ENCODE data around the gene CCDC60.

The CCDC60 gene

GRCh38 chr12:119334430-119335170 lies at the start of gene CCDC60:
Gene CCDC60, plus strand, starts transcription at chr12:119334729. Its CDS starts 448 bp downstream, at chr12:119335177.
- DNase-seq (ENCODE audit: low read depth): no peak

GRCh38 chr12:119288576-119288975 lies 46.0 kb upstream of the CCDC60 start:
- DNase-seq (ENCODE audit: low read depth): no peak

- DNase-seq (ENCODE audit: low read depth): no peak
Observed at GRCh38 chr12:119292893-119293630, 41.5 kb upstream of the CCDC60 start.

GRCh38 chr12:119294211-119294610 lies 40.3 kb upstream of the CCDC60 start:
- no peak for DNase-seq (ENCODE audit: low read depth)

- DNase-seq (ENCODE audit: low read depth): no peak
Observed at GRCh38 chr12:119296535-119296934, 38.0 kb upstream of the CCDC60 start.

- no peak for DNase-seq (ENCODE audit: low read depth)
Observed at GRCh38 chr12:119299130-119299529, 35.4 kb upstream of the CCDC60 start.

GRCh38 chr12:119301379-119301778 lies 33.1 kb upstream of the CCDC60 start:
- DNase-seq (ENCODE audit: low read depth): no peak

- no peak for DNase-seq (ENCODE audit: low read depth)
Observed at GRCh38 chr12:119302451-119303080, 32.0 kb upstream of the CCDC60 start.

GRCh38 chr12:119306593-119306992 lies 27.9 kb upstream of the CCDC60 start:
- DNase-seq (ENCODE audit: low read depth): no peak

GRCh38 chr12:119307747-119308146 lies 26.8 kb upstream of the CCDC60 start:
- DNase-seq (ENCODE audit: low read depth): no peak

- no peak for DNase-seq (ENCODE audit: low read depth)
Observed at GRCh38 chr12:119308708-119309456, 25.6 kb upstream of the CCDC60 start.

- no peak for DNase-seq (ENCODE audit: low read depth)
Observed at GRCh38 chr12:119311878-119312277, 22.7 kb upstream of the CCDC60 start.

- DNase-seq (ENCODE audit: low read depth): no peak
Observed at GRCh38 chr12:119312904-119313303, 21.6 kb upstream of the CCDC60 start.

GRCh38 chr12:119314290-119314689 lies 20.2 kb upstream of the CCDC60 start:
- DNase-seq (ENCODE audit: low read depth): no peak

GRCh38 chr12:119319638-119320037 lies 14.9 kb upstream of the CCDC60 start:
- DNase-seq (ENCODE audit: low read depth): no peak

GRCh38 chr12:119320678-119321077 lies 13.9 kb upstream of the CCDC60 start:
- no peak for DNase-seq (ENCODE audit: low read depth)

GRCh38 chr12:119322301-119322723 lies 12.2 kb upstream of the CCDC60 start:
- no peak for DNase-seq (ENCODE audit: low read depth)

GRCh38 chr12:119325813-119326212 lies 8.7 kb upstream of the CCDC60 start:
- DNase-seq (ENCODE audit: low read depth): no peak

- DNase-seq (ENCODE audit: low read depth): no peak
Observed at GRCh38 chr12:119326341-119326740, 8.2 kb upstream of the CCDC60 start.

GRCh38 chr12:119327471-119327870 lies 7.1 kb upstream of the CCDC60 start:
- no peak for DNase-seq (ENCODE audit: low read depth)

- no peak for DNase-seq (ENCODE audit: low read depth)
Observed at GRCh38 chr12:119328111-119328510, 6.4 kb upstream of the CCDC60 start.
